Effector memory CD4-positive, alpha-beta T cell (primary cell): Measurements from ENCODE around the gene FARS2.

ENCODE experiments used
- DNase-seq, 3 donors: peaks; one replicate each; pipeline ENCODE4 v3.0.0-alpha.2; 2020
- H3K27ac ChIP-seq: 2 replicates; pipeline ENCODE4 v1.7.0; 2013; ENCODE audit warnings: mild to moderate bottlenecking, low read length, moderate library complexity; ENCODE audit not compliant: insufficient read depth, poor library complexity, severe bottlenecking
- H3K27me3 ChIP-seq: replicated peaks from 2 replicates; pipeline ENCODE4 v1.7.0; 2013; ENCODE audit warnings: mild to moderate bottlenecking, low read length; ENCODE audit not compliant: insufficient read depth, control insufficient read depth, poor library complexity, severe bottlenecking
- H3K36me3 ChIP-seq: 2 replicates; pipeline ENCODE4 v1.7.0; 2013; ENCODE audit warnings: mild to moderate bottlenecking, low read length, moderate library complexity; ENCODE audit not compliant: control insufficient read depth, insufficient read depth
- H3K4me1 ChIP-seq: 2 replicates; pipeline ENCODE4 v1.7.0; 2013; ENCODE audit warnings: low read length, mild to moderate bottlenecking; ENCODE audit not compliant: control insufficient read depth, insufficient read depth, poor library complexity, severe bottlenecking
- H3K4me3 ChIP-seq: 2 replicates; pipeline ENCODE4 v1.7.0; 2013; ENCODE audit warnings: low read length, low read depth, mild to moderate bottlenecking; ENCODE audit not compliant: insufficient read depth, poor library complexity, severe bottlenecking
- H3K9me3 ChIP-seq: 2 replicates; pipeline ENCODE4 v1.7.0; 2013; ENCODE audit warnings: mild to moderate bottlenecking, low read length, moderate library complexity; ENCODE audit not compliant: control insufficient read depth

FARS2 gene

DNA sequence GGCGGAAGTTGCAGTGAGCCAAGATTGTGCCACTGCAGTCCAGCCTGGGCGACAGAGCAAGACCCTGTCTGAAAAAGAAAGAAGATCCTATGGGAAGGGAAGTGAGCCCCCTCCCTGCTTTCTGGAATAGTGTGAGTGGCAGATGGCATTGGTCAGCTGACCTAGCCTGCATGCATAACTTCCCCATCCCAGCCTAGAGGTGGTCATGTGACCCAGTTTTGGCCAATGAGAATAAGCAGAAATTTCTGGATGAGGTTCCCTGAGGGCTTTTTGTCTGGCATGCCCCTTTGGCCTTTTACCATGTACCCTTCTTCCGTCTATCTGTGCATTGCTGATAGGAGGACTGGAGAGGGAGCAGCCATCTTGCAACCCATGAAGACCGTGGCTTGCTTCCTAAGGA lies 476.1 kb downstream of the FARS2 start:
- no peak for DNase-seq
- no peaks in the 10 kb centered on the region for H3K9me3 ChIP-seq
- no peak overlapping the region for H3K27ac ChIP-seq
- no peak overlapping the region for H3K4me3 ChIP-seq
- no peaks in the 10 kb centered on the region for H3K4me1 ChIP-seq
- H3K36me3 ChIP-seq = no peaks in the 10 kb centered on the region
- no peaks in the 10 kb centered on the region for H3K27me3 ChIP-seq

- Histone ChIP-seq H3K27ac (no peak overlapping the region), H3K4me1 (no peaks in the 10 kb centered on the region), H3K27me3 (no peaks in the 10 kb centered on the region), H3K36me3 (no peaks in the 10 kb centered on the region), H3K4me3 (no peak overlapping the region), H3K9me3 (no peaks in the 10 kb centered on the region)
- no peak for DNase-seq
Measured at GRCh38 chr6:5738211-5738610, 476.9 kb downstream of the FARS2 start.

GRCh38 chr6:5744497-5744896 lies 483.2 kb downstream of the FARS2 start:
- H3K36me3 ChIP-seq = no peaks in the 10 kb centered on the region
- no peaks in the 10 kb centered on the region for H3K27me3 ChIP-seq
- no peaks in the 10 kb centered on the region for H3K9me3 ChIP-seq
- DNase-seq = no peak
- no peak overlapping the region for H3K27ac ChIP-seq
- no peaks in the 10 kb centered on the region for H3K4me1 ChIP-seq
- H3K4me3 ChIP-seq = no peak overlapping the region

DNA sequence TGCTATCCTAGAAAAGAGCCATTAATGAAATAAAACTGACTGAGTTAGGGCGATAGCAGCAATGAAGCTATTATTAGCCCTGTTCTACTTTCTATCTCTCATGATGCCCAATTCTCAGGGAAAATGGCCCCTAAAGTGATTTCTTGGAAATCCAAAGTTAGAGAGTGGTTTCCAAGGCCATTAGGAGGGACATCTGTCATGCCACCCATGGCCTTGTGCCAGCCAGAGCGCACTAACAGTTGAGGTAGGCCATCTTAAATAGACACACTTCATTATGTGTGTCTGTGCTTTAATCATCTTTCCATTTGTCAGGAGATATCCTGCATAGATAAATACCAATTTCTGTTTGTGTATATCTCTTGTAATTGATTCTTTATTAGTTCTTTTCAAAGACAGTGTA lies 483.8 kb downstream of the FARS2 start:
- Histone ChIP-seq H3K27ac (no peak overlapping the region), H3K36me3 (no peaks in the 10 kb centered on the region), H3K27me3 (no peaks in the 10 kb centered on the region), H3K4me1 (no peaks in the 10 kb centered on the region), H3K9me3 (no peaks in the 10 kb centered on the region), H3K4me3 (no peak overlapping the region)
- DNase-seq = no peak

- no peaks in the 10 kb centered on the region for H3K27me3 ChIP-seq
- DNase-seq = no peak
- H3K36me3 ChIP-seq = no peaks in the 10 kb centered on the region
- no peaks in the 10 kb centered on the region for H3K4me1 ChIP-seq
- H3K27ac ChIP-seq = no peak overlapping the region
- no peaks in the 10 kb centered on the region for H3K9me3 ChIP-seq
- H3K4me3 ChIP-seq = no peak overlapping the region
Measured at GRCh38 chr6:5746053-5746758, 484.9 kb downstream of the FARS2 start.

GRCh38 chr6:5746759-5747130 lies 485.4 kb downstream of the FARS2 start:
- H3K27me3 ChIP-seq = no peaks in the 10 kb centered on the region
- H3K4me1 ChIP-seq = no peaks in the 10 kb centered on the region
- no peaks in the 10 kb centered on the region for H3K36me3 ChIP-seq
- H3K9me3 ChIP-seq = no peaks in the 10 kb centered on the region
- no peak overlapping the region for H3K4me3 ChIP-seq
- no peak for DNase-seq
- H3K27ac ChIP-seq = no peak overlapping the region

DNA sequence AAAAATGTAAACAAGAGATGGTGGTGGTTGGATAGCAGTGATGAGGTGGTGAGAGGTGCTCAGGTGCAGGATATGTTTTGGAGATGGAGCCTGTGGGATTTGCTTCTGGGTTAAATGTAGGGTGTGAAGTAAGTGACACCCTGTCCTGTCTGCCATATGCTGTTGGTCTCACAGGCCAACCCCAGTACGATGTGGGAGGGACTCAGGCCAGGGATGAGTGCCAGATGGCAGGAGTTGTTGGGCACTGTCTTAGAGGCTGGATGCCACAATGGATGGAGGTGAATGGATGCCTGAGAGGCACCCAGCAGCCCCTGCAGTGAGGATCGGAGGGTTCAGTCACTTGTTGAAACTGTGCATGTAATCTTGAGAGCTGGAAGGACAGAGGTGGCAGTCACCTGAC lies 486.1 kb downstream of the FARS2 start:
- H3K9me3 ChIP-seq = no peaks in the 10 kb centered on the region
- H3K4me1 ChIP-seq = no peaks in the 10 kb centered on the region
- H3K4me3 ChIP-seq = no peak overlapping the region
- no peak overlapping the region for H3K27ac ChIP-seq
- no peak for DNase-seq
- no peaks in the 10 kb centered on the region for H3K36me3 ChIP-seq
- no peaks in the 10 kb centered on the region for H3K27me3 ChIP-seq

- no peak for DNase-seq
- no peak overlapping the region for H3K27ac ChIP-seq
- no peaks in the 10 kb centered on the region for H3K4me1 ChIP-seq
- H3K4me3 ChIP-seq = no peak overlapping the region
- H3K27me3 ChIP-seq = no peaks in the 10 kb centered on the region
- H3K9me3 ChIP-seq = peaks cover 2% of the 10 kb centered on the region
- H3K36me3 ChIP-seq = no peaks in the 10 kb centered on the region
Measured at GRCh38 chr6:5749016-5749650, 487.8 kb downstream of the FARS2 start.

- Histone ChIP-seq H3K4me1 (no peaks in the 10 kb centered on the region), H3K27ac (no peak overlapping the region), H3K36me3 (no peaks in the 10 kb centered on the region), H3K4me3 (no peak overlapping the region), H3K27me3 (no peaks in the 10 kb centered on the region), H3K9me3 (peaks cover 8% of the 10 kb centered on the region)
- DNase-seq = no peak
Measured at GRCh38 chr6:5749651-5750215, 488.4 kb downstream of the FARS2 start.

DNA sequence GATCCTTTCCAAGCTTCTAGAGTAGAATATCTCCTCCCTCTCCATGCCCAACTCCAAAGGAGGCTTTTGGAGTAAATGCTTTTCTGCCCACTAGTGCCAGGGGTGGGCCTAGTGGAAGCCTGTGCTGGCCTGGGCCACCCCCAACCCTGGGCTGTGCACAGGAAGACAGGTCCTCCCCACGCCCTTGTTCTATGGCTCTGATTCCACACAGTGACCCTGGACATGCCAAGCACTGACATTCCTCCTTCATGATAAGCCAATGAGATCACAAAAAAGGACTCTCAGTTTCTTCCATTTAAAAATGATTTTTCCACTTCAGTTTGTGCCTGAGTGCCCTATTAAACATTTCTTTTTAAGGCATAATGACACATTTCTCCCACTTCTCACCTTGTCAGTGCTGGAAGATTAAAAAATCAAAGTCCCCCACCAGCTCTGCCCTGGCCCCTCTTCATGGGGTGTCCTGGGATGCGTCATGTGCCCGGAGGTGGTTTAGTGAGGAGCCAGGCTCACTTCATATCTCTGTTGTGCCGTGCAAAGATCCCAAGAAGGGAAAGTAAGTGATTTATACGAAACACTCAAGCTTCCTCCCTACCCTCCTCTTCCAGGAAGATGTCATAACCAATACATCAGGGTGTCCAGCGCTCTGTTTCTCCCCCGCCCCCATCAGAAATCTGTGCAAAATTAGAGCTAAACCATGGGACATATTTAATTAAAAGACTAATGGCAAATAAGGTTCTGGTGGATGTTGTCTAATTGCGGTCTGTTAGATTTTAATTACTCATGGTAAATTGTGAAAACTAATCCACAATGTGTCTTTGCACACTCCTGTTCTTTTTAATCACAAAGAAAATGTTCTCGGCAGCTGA lies 490.4 kb downstream of the FARS2 start:
- no peaks in the 10 kb centered on the region for H3K4me1 ChIP-seq
- no peaks in the 10 kb centered on the region for H3K27me3 ChIP-seq
- no peak overlapping the region for H3K4me3 ChIP-seq
- no peak for DNase-seq
- H3K9me3 ChIP-seq = peaks cover 8% of the 10 kb centered on the region
- H3K27ac ChIP-seq = no peak overlapping the region
- no peaks in the 10 kb centered on the region for H3K36me3 ChIP-seq
